Memory B cell (primary cell): ENCODE data around the gene KRTAP10-7.
"Not testable (repeated sequence)": the region's sequence is repeated elsewhere in the genome, so short reads cannot be mapped to it uniquely, and the experiment has no call there.

ENCODE experiments used
- ATAC-seq: fragments of 150-1000 bp; cut with Tn5 transposase; 2 replicates; pipeline ENCODE4 v1.10.0; 2021; ENCODE audit warnings: low read depth, mild to moderate bottlenecking, moderate library complexity
- DNase-seq, 2 donors: peaks; one replicate each; pipeline ENCODE4 v3.0.0; 2022; ENCODE audit warnings: low spot score in 2 of 2
- H3K27ac Mint-ChIP-seq: one replicate; pipeline ENCODE4 v1.8.0; 2022; ENCODE audit warnings: mild to moderate bottlenecking, moderate library complexity, mixed read lengths
- H3K27me3 Mint-ChIP-seq: one replicate; pipeline ENCODE4 v1.8.0; 2022; ENCODE audit warnings: mixed read lengths
- H3K36me3 Mint-ChIP-seq: one replicate; pipeline ENCODE4 v1.8.0; 2022; ENCODE audit warnings: mild to moderate bottlenecking, mixed read lengths
- H3K4me1 Mint-ChIP-seq: one replicate; pipeline ENCODE4 v1.8.0; 2022; ENCODE audit warnings: mixed read lengths
- H3K4me3 Mint-ChIP-seq: one replicate; pipeline ENCODE4 v1.8.0; 2022; ENCODE audit warnings: mild to moderate bottlenecking, moderate library complexity, mixed read lengths
- H3K9me3 Mint-ChIP-seq: one replicate; pipeline ENCODE4 v1.8.0; 2022; ENCODE audit warnings: mixed read lengths

KRTAP10-7 gene

GRCh38 chr21:44590897-44591800, 9.2 kb upstream of the KRTAP10-7 start:
- H3K4me1 Mint-ChIP-seq, H3K9me3 Mint-ChIP-seq, H3K36me3 Mint-ChIP-seq, DNase-seq, ATAC-seq, H3K27ac Mint-ChIP-seq, H3K4me3 Mint-ChIP-seq: not testable (repeated sequence)
- peaks cover 23% of the 10 kb centered on the region for H3K27me3 Mint-ChIP-seq

GRCh38 chr21:44591801-44592130, 8.6 kb upstream of the KRTAP10-7 start:
- peak in 1 of 2 donors; percentile 8 for DNase-seq
- not testable (repeated sequence) for H3K4me1 Mint-ChIP-seq, H3K4me3 Mint-ChIP-seq, H3K36me3 Mint-ChIP-seq, H3K9me3 Mint-ChIP-seq, ATAC-seq, H3K27ac Mint-ChIP-seq
- peaks cover 19% of the 10 kb centered on the region for H3K27me3 Mint-ChIP-seq

GRCh38 chr21:44592446-44593311, 7.7 kb upstream of the KRTAP10-7 start, which contains the start of gene KRTAP10-6:
Gene KRTAP10-6 (minus strand): TSS chr21:44592505. CDS start chr21:44592484, 21 bp downstream.
- peak in 1 of 2 donors; percentile 6 for DNase-seq
- peaks cover 2% of the 10 kb centered on the region for H3K4me1 Mint-ChIP-seq
- peaks cover 19% of the 10 kb centered on the region for H3K27me3 Mint-ChIP-seq
- no peak within 1 kb of the TSS for H3K27ac Mint-ChIP-seq
- no peak within 1 kb of the TSS for H3K4me3 Mint-ChIP-seq
- no peak for ATAC-seq
- no peaks in the 10 kb centered on the region for H3K9me3 Mint-ChIP-seq
- H3K36me3 Mint-ChIP-seq, result no peaks in the 10 kb centered on the region

- no peak overlapping the region for H3K27ac Mint-ChIP-seq
- peaks cover 7% of the 10 kb centered on the region for H3K9me3 Mint-ChIP-seq
- peaks cover 2% of the 10 kb centered on the region for H3K4me1 Mint-ChIP-seq
- H3K4me3 Mint-ChIP-seq, result no peak overlapping the region
- no peak for DNase-seq
- ATAC-seq, result no peak
- peaks cover 26% of the 10 kb centered on the region for H3K27me3 Mint-ChIP-seq
- peaks cover 2% of the 10 kb centered on the region for H3K36me3 Mint-ChIP-seq
Observed at GRCh38 chr21:44593598-44594405, 6.6 kb upstream of the KRTAP10-7 start.

- ATAC-seq (no peak), DNase-seq (no peak)
- Mint-ChIP-seq H3K36me3 (peaks cover 4% of the 10 kb centered on the region), H3K4me1 (peaks cover 2% of the 10 kb centered on the region), H3K4me3 (no peak overlapping the region), H3K27ac (no peak overlapping the region), H3K9me3 (peaks cover 10% of the 10 kb centered on the region), H3K27me3 (peaks cover 23% of the 10 kb centered on the region)
Observed at GRCh38 chr21:44594406-44594916, 5.9 kb upstream of the KRTAP10-7 start.

- Mint-ChIP-seq H3K27ac (peak overlapping the region; percentile 36), H3K4me1 (peaks cover 2% of the 10 kb centered on the region), H3K27me3 (peaks cover 25% of the 10 kb centered on the region), H3K4me3 (no peak overlapping the region), H3K36me3 (peaks cover 4% of the 10 kb centered on the region), H3K9me3 (peaks cover 10% of the 10 kb centered on the region)
- no peak for ATAC-seq
- DNase-seq, result no peak
Observed at GRCh38 chr21:44595524-44595923, 4.9 kb upstream of the KRTAP10-7 start.

- DNase-seq (no peak), ATAC-seq (no peak)
- Mint-ChIP-seq H3K4me1 (peaks cover 2% of the 10 kb centered on the region), H3K9me3 (peaks cover 10% of the 10 kb centered on the region), H3K4me3 (no peak overlapping the region), H3K36me3 (peaks cover 4% of the 10 kb centered on the region), H3K27me3 (peaks cover 26% of the 10 kb centered on the region), H3K27ac (no peak overlapping the region)
Observed at GRCh38 chr21:44596068-44596725, 4.2 kb upstream of the KRTAP10-7 start.

GRCh38 chr21:44598061-44598460, 2.3 kb upstream of the KRTAP10-7 start:
- peaks cover 26% of the 10 kb centered on the region for H3K27me3 Mint-ChIP-seq
- H3K36me3 Mint-ChIP-seq, result peaks cover 4% of the 10 kb centered on the region
- no peak for ATAC-seq
- H3K27ac Mint-ChIP-seq, result no peak overlapping the region
- no peak overlapping the region for H3K4me3 Mint-ChIP-seq
- DNase-seq, result no peak
- H3K9me3 Mint-ChIP-seq, result peaks cover 10% of the 10 kb centered on the region
- peaks cover 2% of the 10 kb centered on the region for H3K4me1 Mint-ChIP-seq

- Mint-ChIP-seq H3K4me1 (peaks cover 2% of the 10 kb centered on the region), H3K9me3 (peaks cover 10% of the 10 kb centered on the region), H3K4me3 (no peak overlapping the region), H3K27me3 (peaks cover 26% of the 10 kb centered on the region), H3K36me3 (peaks cover 4% of the 10 kb centered on the region), H3K27ac (no peak overlapping the region)
- ATAC-seq (no peak), DNase-seq (no peak)
Observed at GRCh38 chr21:44599264-44600029, 950 bp upstream of the KRTAP10-7 start.

- not testable (repeated sequence) for H3K27ac Mint-ChIP-seq, H3K4me1 Mint-ChIP-seq, ATAC-seq, DNase-seq, H3K36me3 Mint-ChIP-seq, H3K4me3 Mint-ChIP-seq
- Mint-ChIP-seq H3K9me3 (peaks cover 12% of the 10 kb centered on the region), H3K27me3 (peaks cover 27% of the 10 kb centered on the region)
Observed at GRCh38 chr21:44601091-44601490, 694 bp downstream of the KRTAP10-7 start.

- H3K36me3 Mint-ChIP-seq, result peaks cover 4% of the 10 kb centered on the region
- ATAC-seq, result no peak
- H3K4me1 Mint-ChIP-seq, result no peaks in the 10 kb centered on the region
- H3K9me3 Mint-ChIP-seq, result peaks cover 14% of the 10 kb centered on the region
- DNase-seq, result no peak
- no peak overlapping the region for H3K4me3 Mint-ChIP-seq
- H3K27me3 Mint-ChIP-seq, result peaks cover 29% of the 10 kb centered on the region
- no peak overlapping the region for H3K27ac Mint-ChIP-seq
Observed at GRCh38 chr21:44601596-44602462, 1.4 kb downstream of the KRTAP10-7 start.

- no peaks in the 10 kb centered on the region for H3K4me1 Mint-ChIP-seq
- no peak overlapping the region for H3K27ac Mint-ChIP-seq
- peaks cover 29% of the 10 kb centered on the region for H3K27me3 Mint-ChIP-seq
- ATAC-seq (no peak), DNase-seq (no peak)
- H3K4me3 Mint-ChIP-seq, result no peak overlapping the region
- peaks cover 14% of the 10 kb centered on the region for H3K9me3 Mint-ChIP-seq
- H3K36me3 Mint-ChIP-seq, result peaks cover 4% of the 10 kb centered on the region
Observed at GRCh38 chr21:44602463-44602850, 2.1 kb downstream of the KRTAP10-7 start.
